B cell (primary cell): ENCODE results near the gene REEP6. TPM values are rescaled to one million over a fixed set of nuclear protein-coding genes. Genes with fewer than 3 reads are reported as not detected.

ENCODE experiments used
- ATAC-seq: fragments of 200-7000 bp; cut with Tn5 transposase; one replicate; pipeline ENCODE4 v1.10.0; 2021; ENCODE audit warnings: low read depth, mild to moderate bottlenecking, moderate number of reproducible peaks, moderate library complexity
- CTCF ChIA-PET: fragments of 350-600 bp; sonication (Branson Sonifier 250); formaldehyde crosslinking; loops from one replicate; lab custom pipeline; 2021; ENCODE audit warnings: antibody characterized with exemption, inconsistent platforms; lab: Charles Lee
- POLR2A ChIA-PET: fragments of 350-600 bp; sonication (Branson Sonifier 250); formaldehyde crosslinking; loops from one replicate; lab custom pipeline; 2021; ENCODE audit warnings: antibody characterized with exemption; lab: Charles Lee
- DNase-seq: peaks from one replicate; pipeline ENCODE4 v3.0.0; 2013
- H2AFZ ChIP-seq: 2 replicates; pipeline ENCODE4 v1.6.1; 2012; ENCODE audit warnings: mild to moderate bottlenecking, low read depth, low read length; ENCODE audit not compliant: insufficient read depth, poor library complexity, severe bottlenecking
- H3K27ac ChIP-seq, 2 donors: 1 replicate in 1 of 2; 2 replicates in 1 of 2; pipeline ENCODE4 v1.5.1; 2012 to 2013; ENCODE audit warnings: low read length in 2 of 2, mild to moderate bottlenecking in 2 of 2, moderate library complexity in 1 of 2
- H3K27me3 ChIP-seq, 4 experiments: fragments of 200-600 bp in 1 of 4; sonication (generic) in 1 of 4; replicated peaks in 1 of 4; 1 replicate in 2 of 4; 2 replicates in 2 of 4; pipeline versions ENCODE4 v1.6.1 to v1.7.0; 2013 to 2016; ENCODE audit warnings: low read length in 3 of 4, mild to moderate bottlenecking in 2 of 4, mixed read lengths in 1 of 4, moderate library complexity in 1 of 4; ENCODE audit not compliant: insufficient read depth in 4 of 4, control insufficient read depth in 3 of 4; ENCODE audit errors: control extremely low read depth in 1 of 4
- H3K36me3 ChIP-seq, 2 experiments: replicated peaks in 1 of 2; 1 replicate in 1 of 2; 2 replicates in 1 of 2; pipeline versions ENCODE4 v1.6.1 to v1.7.1; 2013; ENCODE audit warnings: low read length in 1 of 2; ENCODE audit not compliant: insufficient read depth in 2 of 2, control insufficient read depth in 1 of 2; ENCODE audit errors: control extremely low read depth in 1 of 2, extremely low read depth in 1 of 2
- H3K4me1 ChIP-seq, 2 donors: fragments of 200-600 bp in 1 of 2; sonication (generic) in 1 of 2; 1 replicate in 1 of 2; 2 replicates in 1 of 2; pipeline versions ENCODE4 v1.5.1 to v1.6.1; 2013 to 2017; ENCODE audit warnings: low read length in 2 of 2; ENCODE audit not compliant: control insufficient read depth in 2 of 2, insufficient read depth in 2 of 2
- H3K4me2 ChIP-seq: replicated peaks from 2 replicates; pipeline ENCODE3; 2012; ENCODE audit warnings: mild to moderate bottlenecking, low read depth, low read length; ENCODE audit not compliant: poor library complexity, severe bottlenecking
- H3K4me3 ChIP-seq, 5 experiments: fragments of 200-600 bp in 1 of 5; sonication (generic) in 1 of 5; 1 replicate in 3 of 5; 2 replicates in 2 of 5; pipeline versions ENCODE4 v1.5.1 to v1.7.0; 2011 to 2016; ENCODE audit warnings: low read length in 4 of 5, mild to moderate bottlenecking in 4 of 5, low read depth in 2 of 5, control low read depth in 1 of 5, moderate library complexity in 1 of 5; ENCODE audit not compliant: insufficient read depth in 1 of 5; ENCODE audit errors: control extremely low read depth in 1 of 5, extremely low read depth in 1 of 5
- H3K79me2 ChIP-seq: fragments of 200-600 bp; sonication (generic); one replicate; pipeline ENCODE4 v1.6.0; 2016; ENCODE audit warnings: low read length; ENCODE audit not compliant: control insufficient read depth, insufficient read depth
- H3K9ac ChIP-seq: fragments of 200-600 bp; sonication (generic); 2 replicates; pipeline ENCODE4 v1.6.1; 2017; ENCODE audit warnings: mild to moderate bottlenecking, low read length, moderate library complexity
- H3K9me3 ChIP-seq, 3 donors: one replicate each; pipeline versions ENCODE4 v1.6.1 to v1.7.1; 2013; ENCODE audit warnings: low read length in 2 of 3; ENCODE audit not compliant: control insufficient read depth in 2 of 3, insufficient read depth in 1 of 3; ENCODE audit errors: control extremely low read depth in 1 of 3
- H4K20me1 ChIP-seq: 2 replicates; pipeline ENCODE4 v1.6.0; 2012; ENCODE audit warnings: mild to moderate bottlenecking, low read length; ENCODE audit not compliant: insufficient read depth, control insufficient read depth, poor library complexity, severe bottlenecking
- H3K27ac Mint-ChIP-seq: one replicate; pipeline ENCODE4 v1.8.0; 2021; ENCODE audit warnings: mixed read lengths
- H3K27me3 Mint-ChIP-seq: one replicate; pipeline ENCODE4 v1.8.0; 2021; ENCODE audit warnings: mixed read lengths
- H3K4me1 Mint-ChIP-seq: one replicate; pipeline ENCODE4 v1.8.0; 2021; ENCODE audit warnings: mixed read lengths
- H3K4me3 Mint-ChIP-seq: one replicate; pipeline ENCODE4 v1.8.0; 2021; ENCODE audit warnings: mixed read lengths
- H3K9me3 Mint-ChIP-seq: one replicate; pipeline ENCODE4 v1.8.0; 2022; ENCODE audit warnings: mixed read lengths; ENCODE audit not compliant: insufficient read depth
- EZH2 ChIP-seq: IDR thresholded peaks from 2 replicates; pipeline ENCODE4 v1.6.1; 2012; ENCODE audit warnings: borderline replicate concordance, low read depth, mild to moderate bottlenecking, moderate library complexity, low read length; ENCODE audit not compliant: insufficient read depth, poor library complexity, severe bottlenecking
- WGBS: methylation state at CpG from one replicate; pipeline ENCODE4 v1.1.5; 2013; ENCODE audit warnings: missing lambda C conversion rate; ENCODE audit not compliant: insufficient coverage; 5-methylcytosine and 5-hydroxymethylcytosine counted together
- intact Hi-C: fragments of 100-400 bp; cut with micrococcal nuclease; formaldehyde crosslinking; loops from one replicate; pipeline ENCODE4 v1.10.0; 2022
- polyA plus RNA-seq: library from polyadenylated mRNA; depleted of rRNA; stranded (reverse); fragments of >200 nt; gene quantifications from 2 replicates; pipeline ENCODE4 v1.2.3, GENCODE V29; 2012
- total RNA-seq, 2 donors: library from RNA; stranded (reverse); fragments of 120-200 nt in 1 of 2; gene quantifications; 1 replicate in 1 of 2; 2 replicates in 1 of 2; pipeline versions ENCODE4 v1.2.3 to v1.2.4, GENCODE V29; 2013 to 2022
- TF ChIP-seq, protein P1 (sequence below): fragments of 200-600 bp; IDR thresholded peaks from one replicate; pipeline ENCODE4 v1.8.0; 2022; ENCODE audit warnings: antibody characterized with exemption, mild to moderate bottlenecking

REEP6 gene
- total and polyA plus RNA-seq, 2 donors (not counting 1 experiment from before 2014, with no cell fraction given) = 0.64 to 1.1 TPM

DNA sequence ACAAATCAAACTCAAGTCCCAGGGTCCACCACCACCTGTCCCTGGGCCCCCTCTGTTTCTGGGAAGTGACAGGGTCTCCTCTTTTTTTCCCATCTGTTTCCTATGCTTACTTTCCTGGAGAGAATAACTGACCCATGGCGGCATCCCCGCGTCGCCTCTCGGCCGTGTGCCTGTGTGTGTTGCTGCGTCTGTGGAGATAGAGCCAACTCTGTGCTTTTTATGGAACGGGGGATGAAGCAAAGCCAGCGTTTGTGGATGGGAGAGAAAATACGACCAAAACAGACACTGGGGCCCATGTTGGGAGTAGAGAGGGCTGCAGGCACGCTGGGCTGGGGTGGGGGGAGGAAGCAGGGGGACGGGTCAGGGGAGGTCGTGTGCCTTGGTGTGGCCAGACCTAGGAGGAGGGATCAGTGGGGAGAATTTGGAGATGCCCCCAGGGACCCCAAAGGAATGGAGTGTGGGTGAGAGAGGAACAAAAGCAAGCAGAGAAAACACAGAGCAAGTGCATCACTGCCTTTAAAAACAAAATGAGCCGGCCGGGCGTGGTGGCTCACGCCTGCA is 49.5 kb downstream of the REEP6 start:
- Histone ChIP-seq H3K9me3 (peaks cover 0 to 11% (median 0%) of the 10 kb centered on the region in 3 donors), H3K27ac (no peak overlapping the region), H3K27me3 (peaks cover 0 to 25% (median 3%) of the 10 kb centered on the region in 4 experiments), H4K20me1 (no peaks in the 10 kb centered on the region), H3K36me3 (no peaks in the 10 kb centered on the region), H3K4me1 (no peaks in the 10 kb centered on the region), H3K79me2 (no peaks in the 10 kb centered on the region), H3K9ac (no peak overlapping the region), H3K4me2 (no peak overlapping the region), H3K4me3 (no peak overlapping the region), H2AFZ (no peak overlapping the region)
- no peaks in the 10 kb centered on the region for H3K4me1 Mint-ChIP-seq
- ATAC-seq (no peak), DNase-seq (no peak)
- 47% methylated on average over 16 of the region's 17 CpGs for WGBS
- H3K27me3 Mint-ChIP-seq = peaks cover 17% of the 10 kb centered on the region
- H3K27ac Mint-ChIP-seq = no peak overlapping the region
- intact Hi-C loops = no loop called here
- CTCF ChIA-PET = interaction anchor here (0.8 to 1.1 kb wide), 2 partner anchors 248 to 285 kb away, joined by 3 to 5 read pairs; no protein-coding TSS in a partner anchor
- TF ChIP-seq EZH2 = no peak
- TF ChIP-seq, protein P1, sequence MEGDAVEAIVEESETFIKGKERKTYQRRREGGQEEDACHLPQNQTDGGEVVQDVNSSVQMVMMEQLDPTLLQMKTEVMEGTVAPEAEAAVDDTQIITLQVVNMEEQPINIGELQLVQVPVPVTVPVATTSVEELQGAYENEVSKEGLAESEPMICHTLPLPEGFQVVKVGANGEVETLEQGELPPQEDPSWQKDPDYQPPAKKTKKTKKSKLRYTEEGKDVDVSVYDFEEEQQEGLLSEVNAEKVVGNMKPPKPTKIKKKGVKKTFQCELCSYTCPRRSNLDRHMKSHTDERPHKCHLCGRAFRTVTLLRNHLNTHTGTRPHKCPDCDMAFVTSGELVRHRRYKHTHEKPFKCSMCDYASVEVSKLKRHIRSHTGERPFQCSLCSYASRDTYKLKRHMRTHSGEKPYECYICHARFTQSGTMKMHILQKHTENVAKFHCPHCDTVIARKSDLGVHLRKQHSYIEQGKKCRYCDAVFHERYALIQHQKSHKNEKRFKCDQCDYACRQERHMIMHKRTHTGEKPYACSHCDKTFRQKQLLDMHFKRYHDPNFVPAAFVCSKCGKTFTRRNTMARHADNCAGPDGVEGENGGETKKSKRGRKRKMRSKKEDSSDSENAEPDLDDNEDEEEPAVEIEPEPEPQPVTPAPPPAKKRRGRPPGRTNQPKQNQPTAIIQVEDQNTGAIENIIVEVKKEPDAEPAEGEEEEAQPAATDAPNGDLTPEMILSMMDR = no peak
- H3K4me3 Mint-ChIP-seq = no peak overlapping the region
- POLR2A ChIA-PET = no interaction called here
- no peaks in the 10 kb centered on the region for H3K9me3 Mint-ChIP-seq

Other genes with a start within 250 kb of the REEP6 start
- 131 and 150 TPM in 2 replicates for gene ATP5F1D, start 249.4 kb upstream of the REEP6 start, total RNA-seq
- gene ATP5F1D, start 249.4 kb upstream of the REEP6 start, polyA plus RNA-seq = 145 and 166 TPM in 2 replicates
- gene MIDN, start 242.6 kb upstream of the REEP6 start, total RNA-seq = 97.8 and 98.5 TPM in 2 replicates
- 120 and 156 TPM in 2 replicates for gene MIDN, start 242.6 kb upstream of the REEP6 start, polyA plus RNA-seq
- gene CIRBP, start 221.8 kb upstream of the REEP6 start, total RNA-seq = 643 and 648 TPM in 2 replicates
- gene CIRBP, start 221.8 kb upstream of the REEP6 start, polyA plus RNA-seq = 1,164 and 1,418 TPM in 2 replicates
- gene FAM174C, start 215.7 kb upstream of the REEP6 start, total RNA-seq = 34.5 and 41.1 TPM in 2 replicates
- 45.1 and 70.6 TPM in 2 replicates for gene FAM174C, start 215.7 kb upstream of the REEP6 start, polyA plus RNA-seq
- not detected in 2 replicates for gene EFNA2, start 205.3 kb upstream of the REEP6 start, total RNA-seq
- not detected in 2 replicates for gene EFNA2, start 205.3 kb upstream of the REEP6 start, polyA plus RNA-seq
- gene NDUFS7, start 107.3 kb upstream of the REEP6 start, total RNA-seq = 58.8 and 59.0 TPM in 2 replicates
- gene NDUFS7, start 107.3 kb upstream of the REEP6 start, polyA plus RNA-seq = 84.5 and 141 TPM in 2 replicates
- 8.8 and 9.0 TPM in 2 replicates for gene GAMT, start 89.6 kb upstream of the REEP6 start, total RNA-seq
- 11.4 and 12.1 TPM in 2 replicates for gene GAMT, start 89.6 kb upstream of the REEP6 start, polyA plus RNA-seq
- gene DAZAP1, start 83.6 kb upstream of the REEP6 start, total RNA-seq = 119 and 125 TPM in 2 replicates
- gene DAZAP1, start 83.6 kb upstream of the REEP6 start, polyA plus RNA-seq = 54.8 and 66.4 TPM in 2 replicates
- 1,488 and 1,520 TPM in 2 replicates for gene RPS15, start 52.8 kb upstream of the REEP6 start, total RNA-seq
- gene RPS15, start 52.8 kb upstream of the REEP6 start, polyA plus RNA-seq = 6,007 and 10,599 TPM in 2 replicates
- 0.12 and 0.15 TPM in 2 replicates for gene APC2, start 41.1 kb upstream of the REEP6 start, total RNA-seq
- gene APC2, start 41.1 kb upstream of the REEP6 start, polyA plus RNA-seq = 0.07 and 0.16 TPM in 2 replicates
- 68.1 and 68.3 TPM in 2 replicates for gene C19orf25, start 12.0 kb upstream of the REEP6 start, total RNA-seq
- 25.9 and 34.2 TPM in 2 replicates for gene C19orf25, start 12.0 kb upstream of the REEP6 start, polyA plus RNA-seq
- gene PCSK4, start 831 bp upstream of the REEP6 start, total RNA-seq = 1.3 and 1.7 TPM in 2 replicates
- gene PCSK4, start 831 bp upstream of the REEP6 start, polyA plus RNA-seq = 1.1 and 1.9 TPM in 2 replicates
- not detected in 2 replicates for gene ADAMTSL5, start 21.8 kb downstream of the REEP6 start, total RNA-seq
- 0.09 and 0.56 TPM in 2 replicates for gene ADAMTSL5, start 21.8 kb downstream of the REEP6 start, polyA plus RNA-seq
- not detected in 2 replicates for gene PLK5, start 32.9 kb downstream of the REEP6 start, total RNA-seq
- gene PLK5, start 32.9 kb downstream of the REEP6 start, polyA plus RNA-seq = not detected in 2 replicates
- gene MEX3D, start 77.1 kb downstream of the REEP6 start, total RNA-seq = 3.0 and 4.2 TPM in 2 replicates
- gene MEX3D, start 77.1 kb downstream of the REEP6 start, polyA plus RNA-seq = 0.69 and 0.73 TPM in 2 replicates
- 84.6 and 87.6 TPM in 2 replicates for gene MBD3, start 101.7 kb downstream of the REEP6 start, total RNA-seq
- 48.1 and 60.7 TPM in 2 replicates for gene MBD3, start 101.7 kb downstream of the REEP6 start, polyA plus RNA-seq
- 66.8 and 73.7 TPM in 2 replicates for gene UQCR11, start 114.3 kb downstream of the REEP6 start, total RNA-seq
- gene UQCR11, start 114.3 kb downstream of the REEP6 start, polyA plus RNA-seq = 41.2 and 59.5 TPM in 2 replicates
- gene TCF3, start 161.4 kb downstream of the REEP6 start, total RNA-seq = 263 and 278 TPM in 2 replicates
- gene TCF3, start 161.4 kb downstream of the REEP6 start, polyA plus RNA-seq = 574 and 588 TPM in 2 replicates